HG02884 (cell line): ENCODE data around the gene CENPP.
"Not testable (repeated sequence)": the region's sequence is repeated elsewhere in the genome, so short reads cannot be mapped to it uniquely, and the experiment has no call there.

Source experiments
- ATAC-seq: cut with Tn5 transposase; IDR thresholded peaks from one replicate; pipeline ENCODE4 v1.9.1; 2021; ENCODE audit warnings: mild to moderate bottlenecking, moderate library complexity; ENCODE audit not compliant: unreplicated experiment

The CENPP gene

GRCh38 chr9:92576175-92576574, 250.4 kb downstream of the CENPP start:
- ATAC-seq: no peak

- ATAC-seq: no peak
These were observed 264.2 kb downstream of the CENPP start for GRCh38 chr9:92589923-92590322.

- ATAC-seq: no peak
These were observed 264.6 kb downstream of the CENPP start for GRCh38 chr9:92590377-92590776.

GRCh38 chr9:92592537-92592936, 266.8 kb downstream of the CENPP start:
- no peak for ATAC-seq

- ATAC-seq: no peak
These were observed 267.5 kb downstream of the CENPP start for GRCh38 chr9:92592946-92593861.

GRCh38 chr9:92595075-92595474, 269.3 kb downstream of the CENPP start:
- not testable (repeated sequence) for ATAC-seq

- ATAC-seq: no peak
These were observed 270.2 kb downstream of the CENPP start for GRCh38 chr9:92595930-92596329.

- ATAC-seq: no peak
These were observed 272.6 kb downstream of the CENPP start for GRCh38 chr9:92598382-92598781.

GRCh38 chr9:92599938-92600461, 274.2 kb downstream of the CENPP start:
- no peak for ATAC-seq

- no peak for ATAC-seq
These were observed 274.9 kb downstream of the CENPP start for GRCh38 chr9:92600462-92601261.

- ATAC-seq: no peak
These were observed 275.7 kb downstream of the CENPP start for GRCh38 chr9:92601451-92601850.

- ATAC-seq: no peak
These were observed 276.7 kb downstream of the CENPP start for GRCh38 chr9:92602413-92602812.

- no peak for ATAC-seq
These were observed 277.3 kb downstream of the CENPP start for GRCh38 chr9:92603100-92603499.

GRCh38 chr9:92603990-92604389, 278.2 kb downstream of the CENPP start:
- no peak for ATAC-seq

GRCh38 chr9:92605224-92605623, 279.5 kb downstream of the CENPP start:
- no peak for ATAC-seq

- no peak for ATAC-seq
These were observed 281.3 kb downstream of the CENPP start for GRCh38 chr9:92607088-92607487.

- ATAC-seq: no peak
These were observed 282.0 kb downstream of the CENPP start for GRCh38 chr9:92607773-92608172.

GRCh38 chr9:92608241-92608908, 282.6 kb downstream of the CENPP start:
- ATAC-seq: no peak

- ATAC-seq: no peak
These were observed 283.2 kb downstream of the CENPP start for GRCh38 chr9:92608909-92609445.

GRCh38 chr9:92610470-92611420, 285.0 kb downstream of the CENPP start:
- ATAC-seq: no peak
